ENCODE data around the gene MFGE8.

- no peak for TF ChIP-seq POLR2A (IDR thresholded peaks at IDR 0.05)
- TF ChIP-seq, protein P1, sequence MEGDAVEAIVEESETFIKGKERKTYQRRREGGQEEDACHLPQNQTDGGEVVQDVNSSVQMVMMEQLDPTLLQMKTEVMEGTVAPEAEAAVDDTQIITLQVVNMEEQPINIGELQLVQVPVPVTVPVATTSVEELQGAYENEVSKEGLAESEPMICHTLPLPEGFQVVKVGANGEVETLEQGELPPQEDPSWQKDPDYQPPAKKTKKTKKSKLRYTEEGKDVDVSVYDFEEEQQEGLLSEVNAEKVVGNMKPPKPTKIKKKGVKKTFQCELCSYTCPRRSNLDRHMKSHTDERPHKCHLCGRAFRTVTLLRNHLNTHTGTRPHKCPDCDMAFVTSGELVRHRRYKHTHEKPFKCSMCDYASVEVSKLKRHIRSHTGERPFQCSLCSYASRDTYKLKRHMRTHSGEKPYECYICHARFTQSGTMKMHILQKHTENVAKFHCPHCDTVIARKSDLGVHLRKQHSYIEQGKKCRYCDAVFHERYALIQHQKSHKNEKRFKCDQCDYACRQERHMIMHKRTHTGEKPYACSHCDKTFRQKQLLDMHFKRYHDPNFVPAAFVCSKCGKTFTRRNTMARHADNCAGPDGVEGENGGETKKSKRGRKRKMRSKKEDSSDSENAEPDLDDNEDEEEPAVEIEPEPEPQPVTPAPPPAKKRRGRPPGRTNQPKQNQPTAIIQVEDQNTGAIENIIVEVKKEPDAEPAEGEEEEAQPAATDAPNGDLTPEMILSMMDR (IDR thresholded peaks at IDR 0.05), result no peak
These were observed 36.6 kb downstream of the MFGE8 start for GRCh38 chr15:88876573-88876972.

Data from Peyer's patch (tissue), 4 donors.